GM12865 (cell line): ENCODE data around the gene CD177.

Source experiments
- DNase-seq: peaks from one replicate; pipeline ENCODE4 v3.0.0; 2010; ENCODE audit warnings: low read depth
- H3K4me3 ChIP-seq: 2 replicates; pipeline ENCODE4 v1.5.1; 2011; ENCODE audit warnings: mild to moderate bottlenecking, low read depth, low read length, control low read depth
- TF ChIP-seq, protein P1 (sequence below): IDR thresholded peaks from 2 replicates; pipeline ENCODE4 v1.5.1; 2011; ENCODE audit warnings: low read length, control low read depth, low read depth, inconsistent platforms; ENCODE audit not compliant: insufficient read depth; ENCODE audit errors: missing control alignments

Gene CD177, protein sequence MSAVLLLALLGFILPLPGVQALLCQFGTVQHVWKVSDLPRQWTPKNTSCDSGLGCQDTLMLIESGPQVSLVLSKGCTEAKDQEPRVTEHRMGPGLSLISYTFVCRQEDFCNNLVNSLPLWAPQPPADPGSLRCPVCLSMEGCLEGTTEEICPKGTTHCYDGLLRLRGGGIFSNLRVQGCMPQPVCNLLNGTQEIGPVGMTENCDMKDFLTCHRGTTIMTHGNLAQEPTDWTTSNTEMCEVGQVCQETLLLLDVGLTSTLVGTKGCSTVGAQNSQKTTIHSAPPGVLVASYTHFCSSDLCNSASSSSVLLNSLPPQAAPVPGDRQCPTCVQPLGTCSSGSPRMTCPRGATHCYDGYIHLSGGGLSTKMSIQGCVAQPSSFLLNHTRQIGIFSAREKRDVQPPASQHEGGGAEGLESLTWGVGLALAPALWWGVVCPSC

DNA sequence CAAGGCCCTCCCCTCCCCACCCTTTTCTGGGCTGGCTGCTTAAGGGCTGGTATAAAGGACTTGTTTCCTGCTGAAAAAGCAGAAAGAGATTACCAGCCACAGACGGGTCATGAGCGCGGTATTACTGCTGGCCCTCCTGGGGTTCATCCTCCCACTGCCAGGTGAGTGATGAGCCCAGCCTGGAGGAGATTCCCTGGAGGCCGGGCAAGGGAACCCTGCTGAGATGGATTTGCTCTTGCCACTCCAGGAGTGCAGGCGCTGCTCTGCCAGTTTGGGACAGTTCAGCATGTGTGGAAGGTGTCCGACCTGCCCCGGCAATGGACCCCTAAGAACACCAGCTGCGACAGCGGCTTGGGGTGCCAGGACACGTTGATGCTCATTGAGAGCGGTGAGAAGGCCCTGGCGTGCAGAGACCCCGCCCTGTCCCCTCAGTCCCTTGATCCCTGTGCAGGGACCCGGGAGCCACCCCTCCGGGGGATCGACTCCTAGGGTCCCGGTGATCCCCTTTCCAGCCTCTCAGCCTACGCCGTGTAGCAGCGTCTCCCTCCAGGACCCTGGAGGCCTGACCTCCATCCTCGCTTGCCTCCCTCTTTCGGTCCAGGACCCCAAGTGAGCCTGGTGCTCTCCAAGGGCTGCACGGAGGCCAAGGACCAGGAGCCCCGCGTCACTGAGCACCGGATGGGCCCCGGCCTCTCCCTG lies at the start of gene CD177:
CD177 (plus strand) TSS at position 81 of the 699 bp plus-strand sequence; CDS start at position 110, 29 bp downstream.
- H3K4me3 ChIP-seq: no peak within 1 kb of the TSS
- DNase-seq: no peak
- TF ChIP-seq, protein P1, sequence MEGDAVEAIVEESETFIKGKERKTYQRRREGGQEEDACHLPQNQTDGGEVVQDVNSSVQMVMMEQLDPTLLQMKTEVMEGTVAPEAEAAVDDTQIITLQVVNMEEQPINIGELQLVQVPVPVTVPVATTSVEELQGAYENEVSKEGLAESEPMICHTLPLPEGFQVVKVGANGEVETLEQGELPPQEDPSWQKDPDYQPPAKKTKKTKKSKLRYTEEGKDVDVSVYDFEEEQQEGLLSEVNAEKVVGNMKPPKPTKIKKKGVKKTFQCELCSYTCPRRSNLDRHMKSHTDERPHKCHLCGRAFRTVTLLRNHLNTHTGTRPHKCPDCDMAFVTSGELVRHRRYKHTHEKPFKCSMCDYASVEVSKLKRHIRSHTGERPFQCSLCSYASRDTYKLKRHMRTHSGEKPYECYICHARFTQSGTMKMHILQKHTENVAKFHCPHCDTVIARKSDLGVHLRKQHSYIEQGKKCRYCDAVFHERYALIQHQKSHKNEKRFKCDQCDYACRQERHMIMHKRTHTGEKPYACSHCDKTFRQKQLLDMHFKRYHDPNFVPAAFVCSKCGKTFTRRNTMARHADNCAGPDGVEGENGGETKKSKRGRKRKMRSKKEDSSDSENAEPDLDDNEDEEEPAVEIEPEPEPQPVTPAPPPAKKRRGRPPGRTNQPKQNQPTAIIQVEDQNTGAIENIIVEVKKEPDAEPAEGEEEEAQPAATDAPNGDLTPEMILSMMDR: no peak

DNA sequence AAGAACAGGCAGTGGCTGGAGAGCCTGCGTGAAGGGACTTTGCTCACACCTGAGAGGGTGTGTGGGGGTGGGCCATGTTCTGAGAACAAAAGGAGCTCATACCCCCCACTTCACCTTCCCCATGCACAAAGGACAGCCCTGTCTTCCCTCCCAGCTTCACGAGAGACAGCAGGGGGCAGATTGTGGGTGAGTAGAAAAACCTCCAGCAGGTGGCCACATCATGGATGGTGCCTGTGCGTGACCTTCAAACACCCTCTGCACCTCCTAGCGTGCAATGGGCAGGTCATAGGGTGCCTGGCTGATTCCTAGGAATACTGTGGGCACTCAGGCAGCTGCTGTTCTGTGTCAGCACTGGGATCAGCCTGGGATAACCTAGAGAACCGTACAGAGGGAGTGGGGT lies 47.8 kb upstream of the CD177 start:
- TF ChIP-seq, protein P1: no peak
- no peak for DNase-seq
- no peak overlapping the region for H3K4me3 ChIP-seq

DNA sequence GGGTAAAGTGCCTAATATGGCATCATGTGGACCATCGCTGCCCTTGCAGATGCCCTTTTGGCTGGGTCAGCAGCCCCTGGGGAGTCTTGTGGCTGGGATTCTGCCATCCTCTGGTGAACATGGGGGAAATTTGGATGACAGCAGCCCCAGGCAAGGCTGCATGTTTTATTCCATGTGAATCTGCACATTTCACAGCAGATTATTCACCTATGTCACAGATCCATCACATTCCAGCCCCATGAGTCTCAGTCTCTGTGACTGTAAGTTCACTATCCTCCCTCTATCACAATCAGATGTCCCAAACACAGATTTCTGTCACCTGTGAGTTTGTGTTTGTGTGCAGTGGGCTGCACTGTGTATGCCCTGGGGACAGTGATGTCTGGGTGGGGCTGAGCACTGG lies 47.4 kb upstream of the CD177 start:
- DNase-seq: no peak
- H3K4me3 ChIP-seq: no peak overlapping the region
- TF ChIP-seq, protein P1: no peak

DNA sequence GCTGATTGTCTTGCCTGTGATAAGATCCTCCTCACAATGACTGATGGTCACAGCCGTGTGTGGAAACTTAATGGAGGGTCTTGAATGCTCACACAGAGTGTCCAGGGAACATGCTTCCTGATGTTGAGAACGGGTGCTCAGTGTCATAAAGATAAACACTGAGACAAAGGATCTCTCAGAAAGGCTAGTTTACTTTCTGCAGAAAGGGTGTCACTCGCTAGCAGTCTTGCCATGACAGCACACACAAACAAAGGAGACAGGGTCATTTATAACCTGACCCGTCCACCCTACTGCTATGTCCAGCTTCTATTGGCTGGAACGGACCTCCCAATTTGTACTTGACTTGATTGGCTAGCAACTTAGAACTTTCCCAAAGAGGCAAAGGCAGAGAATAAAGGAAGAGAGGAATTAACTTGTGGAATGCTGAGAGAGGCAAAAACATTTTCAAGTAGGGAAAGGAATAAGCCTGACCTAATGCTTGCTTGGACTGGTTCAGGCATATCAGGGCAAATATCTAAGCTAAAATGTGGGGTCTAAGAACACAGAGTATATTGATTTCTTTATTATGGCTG lies 45.2 kb upstream of the CD177 start:
- TF ChIP-seq, protein P1: no peak

DNA sequence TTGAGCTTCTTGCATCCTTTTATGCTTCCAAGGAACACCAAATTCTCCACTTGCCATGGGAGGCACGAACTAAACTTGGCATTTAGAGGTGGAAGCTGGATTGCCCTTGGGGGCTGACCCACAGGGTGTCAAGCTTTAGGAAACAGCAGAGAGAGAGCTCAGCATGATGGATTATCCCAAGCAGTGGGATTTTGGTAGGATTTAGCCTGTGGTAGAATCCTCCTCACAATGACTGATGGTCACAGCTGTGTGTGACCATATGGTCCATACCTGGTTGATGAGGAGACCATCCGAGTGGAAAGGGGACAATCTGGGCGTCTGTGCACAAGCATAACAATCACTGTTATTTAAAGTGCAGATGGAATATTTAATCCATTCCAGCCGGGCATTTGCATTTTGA lies 44.0 kb upstream of the CD177 start:
- no peak overlapping the region for H3K4me3 ChIP-seq
- DNase-seq: no peak
- TF ChIP-seq, protein P1: no peak

More for the DNA sequence above, 45.2 kb upstream of the CD177 start:
- no peak overlapping the region for H3K4me3 ChIP-seq
- DNase-seq: no peak

DNA sequence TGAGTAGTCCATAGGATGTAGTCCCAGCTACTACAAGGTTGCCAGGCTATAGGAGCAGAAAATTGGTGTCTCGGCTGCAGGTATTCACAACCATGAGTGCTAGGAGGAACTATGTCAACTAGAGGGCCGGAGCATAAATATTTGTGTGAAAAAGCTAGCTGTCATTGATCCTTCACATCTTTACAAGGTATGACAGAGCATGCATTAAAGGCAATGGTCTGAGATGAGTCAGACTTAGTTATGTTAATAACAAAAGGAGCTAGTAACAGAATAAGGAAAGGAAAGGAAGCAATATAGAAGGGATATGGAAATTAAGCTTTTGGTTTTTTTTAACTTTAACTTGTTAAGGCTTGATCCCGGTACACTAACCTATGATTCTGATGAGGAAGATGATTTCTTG lies 43.3 kb upstream of the CD177 start:
- H3K4me3 ChIP-seq: no peak overlapping the region
- DNase-seq: no peak
- TF ChIP-seq, protein P1: no peak
